Measurements from ENCODE around the gene COBL.

DNA sequence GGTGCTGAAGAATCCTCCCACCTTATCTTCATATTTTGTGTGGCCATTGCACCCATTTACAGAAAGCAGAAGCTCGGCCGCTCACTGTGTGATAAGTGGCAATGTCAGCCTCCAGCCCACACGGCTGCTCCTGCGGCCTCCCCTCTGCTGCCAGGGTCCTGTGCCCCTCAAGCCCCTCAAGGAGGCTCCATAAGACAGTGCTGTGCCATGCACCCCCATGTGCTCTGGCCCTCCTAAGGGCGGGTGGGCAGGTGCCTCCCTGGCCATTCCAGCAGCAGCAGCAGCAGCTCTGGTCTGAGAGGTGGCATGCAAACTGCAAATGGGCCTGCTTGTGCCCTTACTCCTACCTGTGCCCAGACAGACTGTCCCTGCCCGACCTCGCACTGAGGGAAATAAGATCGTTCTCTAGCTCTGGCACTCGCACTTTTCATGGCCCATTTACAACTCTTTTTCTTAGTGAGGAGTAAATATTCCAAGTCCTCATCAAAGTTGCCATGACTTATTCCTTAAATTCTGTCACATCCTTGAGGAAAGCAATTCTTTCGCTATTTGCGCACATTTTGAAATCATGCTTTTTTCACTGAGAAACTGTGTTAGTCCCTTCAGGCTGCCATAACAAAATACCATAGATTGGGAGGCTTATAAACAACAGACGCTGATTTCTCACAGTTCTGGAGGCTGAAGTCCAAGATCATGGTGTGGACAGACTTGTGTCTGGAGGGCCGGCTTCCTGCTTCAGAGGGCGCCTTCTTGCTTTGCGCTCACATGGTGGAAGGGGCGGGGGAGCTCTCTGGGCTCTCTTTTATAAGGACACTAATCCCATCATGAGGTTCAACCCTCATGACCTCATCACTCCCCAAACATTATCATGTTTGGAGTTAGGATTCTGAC lies 187.8 kb downstream of the COBL start:
- TF ChIP-seq CTCF (conservative IDR thresholded peaks at IDR 0.05; ENCODE audit: low read length): no peak
- no peak for TF ChIP-seq EZH2phosphoT487 (IDR thresholded peaks at IDR 0.05; ENCODE audit: borderline replicate concordance)

Measured in Loucy (cell line).